ENCODE data around the gene HYAL2.
"Not testable (repeated sequence)": the region's sequence is repeated elsewhere in the genome, so short reads cannot be mapped to it uniquely, and the experiment has no call there.

The HYAL2 gene

GRCh38 chr3:50288387-50289007, 34.0 kb downstream of the HYAL2 start:
- DNase-seq = no peak

- DNase-seq = no peak
Measured at GRCh38 chr3:50287262-50287661, 35.3 kb downstream of the HYAL2 start.

GRCh38 chr3:50286322-50287227, 36.0 kb downstream of the HYAL2 start:
- DNase-seq = no peak

- DNase-seq = not testable (repeated sequence)
Measured at GRCh38 chr3:50284121-50284520, 38.4 kb downstream of the HYAL2 start.

GRCh38 chr3:50279255-50280016, 43.1 kb downstream of the HYAL2 start:
- no peak for DNase-seq

- no peak for DNase-seq
Measured at GRCh38 chr3:50278880-50279224, 43.7 kb downstream of the HYAL2 start, which contains the start of gene LSMEM2. LSMEM2 (plus strand) TSS chr3:50279087; CDS start chr3:50279114, 27 bp downstream.

GRCh38 chr3:50278123-50278879, 44.2 kb downstream of the HYAL2 start:
- DNase-seq = no peak

GRCh38 chr3:50276762-50277101, 45.8 kb downstream of the HYAL2 start:
- DNase-seq = no peak

GRCh38 chr3:50275996-50276761, 46.4 kb downstream of the HYAL2 start:
- DNase-seq = peak; percentile 51

- DNase-seq = no peak
Measured at GRCh38 chr3:50275141-50275995, 47.2 kb downstream of the HYAL2 start.

- DNase-seq = peak; percentile 81
Measured at GRCh38 chr3:50274371-50275104, 48.0 kb downstream of the HYAL2 start.

- no peak for DNase-seq
Measured at GRCh38 chr3:50273689-50274065, 48.9 kb downstream of the HYAL2 start.

GRCh38 chr3:50272911-50273688, 49.4 kb downstream of the HYAL2 start:
- DNase-seq = peak; percentile 95

- not testable (repeated sequence) for DNase-seq
Measured at GRCh38 chr3:50272538-50272910, 50.0 kb downstream of the HYAL2 start.

- no peak for DNase-seq
Measured at GRCh38 chr3:50271314-50271936, 51.1 kb downstream of the HYAL2 start.

- DNase-seq = no peak
Measured at GRCh38 chr3:50270422-50271224, 51.9 kb downstream of the HYAL2 start.

GRCh38 chr3:50269977-50270413, 52.5 kb downstream of the HYAL2 start:
- no peak for DNase-seq

- DNase-seq = no peak
Measured at GRCh38 chr3:50269460-50269859, 53.1 kb downstream of the HYAL2 start.

Data from activated CD4-positive, alpha-beta T cell treated with anti-CD3 and anti-CD28 coated beads, Interleukin-2, Interleukin-6, amounts not matched to agents 100 ng/mL and 50 ng/mL, durations not matched to agents 16 hours and 8 hours (primary cell).